HG03095 (cell line): ENCODE measurements around the gene RTN4.
"Not testable (repeated sequence)": the region's sequence is repeated elsewhere in the genome, so short reads cannot be mapped to it uniquely, and the experiment has no call there.

Source experiments
- ATAC-seq: cut with Tn5 transposase; IDR thresholded peaks from one replicate; pipeline ENCODE4 v1.9.1; 2021; ENCODE audit warnings: moderate library complexity; ENCODE audit not compliant: unreplicated experiment

Gene RTN4

DNA sequence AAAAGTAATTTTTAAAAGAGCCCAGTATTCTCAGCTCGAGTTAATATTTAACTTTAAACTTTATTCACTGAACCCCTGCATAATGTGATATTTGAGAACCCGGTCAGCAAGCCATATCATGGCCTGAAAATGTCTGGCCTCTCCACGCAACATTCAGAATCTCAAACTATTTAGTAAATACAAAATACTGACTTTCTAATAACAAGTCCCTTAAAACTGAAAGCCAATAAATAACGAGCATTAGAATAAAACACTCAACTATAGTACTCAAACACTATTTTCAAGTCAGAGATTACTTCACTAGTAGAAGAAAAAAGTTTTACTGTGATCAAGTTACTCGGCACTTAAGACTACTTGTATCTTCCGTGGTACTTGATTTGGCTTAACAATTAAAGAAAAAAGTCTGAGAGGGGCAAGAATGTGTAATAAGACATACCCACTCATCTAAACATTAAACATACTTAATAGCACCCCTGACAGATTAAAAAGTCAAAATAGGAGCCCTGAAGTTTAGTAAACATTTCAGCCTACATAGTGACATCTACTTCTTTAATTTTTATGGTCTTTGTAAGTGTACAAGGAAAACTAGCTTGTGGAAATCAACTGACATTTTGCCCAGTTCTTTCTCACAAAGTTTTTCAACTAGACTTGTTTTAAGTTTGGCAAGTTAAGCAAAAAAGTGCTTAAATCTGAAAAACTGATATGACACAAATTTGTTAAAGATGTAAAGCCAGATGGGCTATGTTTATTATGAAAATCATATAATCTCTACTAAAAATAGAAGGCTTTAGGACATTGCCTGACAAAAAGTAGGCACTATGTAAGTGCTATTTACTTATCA is 38.2 kb downstream of the RTN4 start:
- ATAC-seq: no peak

- no peak for ATAC-seq
Observed at GRCh38 chr2:55010915-55011314, 39.3 kb downstream of the RTN4 start.

GRCh38 chr2:55010149-55010591 is 40.1 kb downstream of the RTN4 start:
- ATAC-seq: peak; percentile 94

DNA sequence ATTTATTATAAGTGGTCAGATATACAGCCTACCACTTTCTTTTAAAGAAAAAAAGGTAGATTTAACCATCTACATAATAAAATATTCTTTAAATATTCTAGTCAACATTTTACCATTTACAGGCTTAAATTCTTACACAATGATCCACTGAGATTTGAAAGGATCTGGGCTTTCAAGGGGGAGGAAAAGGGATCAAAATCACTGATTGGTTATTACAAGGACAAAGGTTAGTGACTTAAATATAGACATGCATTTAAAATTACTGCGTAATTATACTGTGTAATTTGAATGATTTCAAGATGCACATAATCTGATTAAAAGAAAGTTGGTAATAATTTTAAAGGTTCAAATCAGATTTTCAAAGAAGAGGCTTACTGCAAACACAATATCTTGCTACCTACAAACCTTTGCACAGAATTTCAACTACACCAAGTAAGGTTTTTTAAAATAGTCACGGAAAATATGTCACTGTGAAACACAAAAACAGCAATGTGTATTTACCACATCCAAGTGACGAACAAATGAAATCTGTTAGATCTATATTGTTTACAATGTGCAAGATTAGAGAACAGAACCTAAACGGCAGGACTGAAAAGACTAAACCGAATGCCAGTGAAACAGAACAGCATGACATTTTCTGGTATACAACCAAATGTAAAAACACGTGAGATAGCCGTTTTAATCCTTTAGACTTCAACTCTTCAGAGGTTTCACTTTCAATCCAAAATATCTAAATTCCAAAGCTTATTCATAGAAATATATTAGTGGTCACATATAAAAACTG is 40.8 kb downstream of the RTN4 start:
- ATAC-seq: no peak

DNA sequence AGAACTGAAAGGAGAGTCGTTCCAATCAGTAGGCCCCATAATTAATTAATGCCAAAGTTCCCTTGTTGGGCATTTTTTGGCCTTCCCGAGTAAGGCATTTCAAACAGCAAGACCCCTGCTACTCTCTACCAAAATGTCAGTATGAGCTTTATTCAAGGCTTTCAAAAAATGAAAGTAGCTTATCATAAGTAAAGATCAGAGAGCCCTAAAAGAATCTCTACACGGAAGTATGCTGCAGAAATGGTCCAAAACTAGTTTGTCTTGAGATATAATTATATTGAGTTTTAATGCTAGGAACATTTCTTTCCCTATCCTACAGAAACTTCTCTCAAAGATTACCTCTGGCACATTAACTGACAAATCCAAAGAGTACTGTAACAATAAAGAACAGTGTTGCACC is 43.9 kb downstream of the RTN4 start:
- no peak for ATAC-seq

- no peak for ATAC-seq
Observed at GRCh38 chr2:55003706-55004639, 46.3 kb downstream of the RTN4 start.

DNA sequence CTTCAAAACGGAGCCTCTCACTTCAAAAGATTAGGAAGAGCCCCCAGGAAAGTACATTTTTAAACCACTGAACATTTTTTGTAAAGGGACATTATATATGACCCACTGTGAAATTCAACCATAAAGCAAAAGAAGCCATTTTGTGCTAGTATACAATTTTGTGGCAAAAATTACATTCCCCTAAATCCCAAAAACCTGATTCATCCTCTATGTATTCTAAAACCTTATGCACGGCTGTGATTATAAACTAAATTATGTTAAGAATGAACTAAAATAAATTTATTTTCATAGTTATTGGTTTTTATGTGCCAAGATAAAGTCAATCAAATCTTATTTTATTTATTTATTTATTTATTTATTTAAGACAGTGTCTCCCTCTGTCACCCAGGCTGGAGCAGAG is 48.5 kb downstream of the RTN4 start:
- no peak for ATAC-seq

- no peak for ATAC-seq
Observed at GRCh38 chr2:55000341-55000740, 49.9 kb downstream of the RTN4 start.

DNA sequence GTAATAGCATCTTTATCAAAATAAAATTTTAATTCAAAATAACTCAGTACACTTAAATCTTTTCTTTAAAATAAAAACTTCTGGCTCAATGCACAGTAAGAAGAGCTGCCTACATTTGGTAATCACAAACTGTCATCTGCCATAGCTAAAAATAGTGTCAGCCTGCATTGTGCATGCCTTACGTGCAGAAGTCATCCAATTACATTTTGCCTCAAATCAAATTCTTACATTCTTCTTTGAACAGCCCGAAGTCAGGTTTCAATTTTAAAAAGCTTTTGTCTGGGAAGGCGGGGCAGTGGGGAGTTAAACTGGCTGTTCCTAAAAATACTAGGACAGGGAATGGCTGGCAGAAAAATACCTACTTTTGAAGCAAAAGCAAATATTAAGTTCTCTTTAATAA is 51.1 kb downstream of the RTN4 start:
- ATAC-seq: no peak

- ATAC-seq: no peak
Observed at GRCh38 chr2:54997826-54998225, 52.4 kb downstream of the RTN4 start.

DNA sequence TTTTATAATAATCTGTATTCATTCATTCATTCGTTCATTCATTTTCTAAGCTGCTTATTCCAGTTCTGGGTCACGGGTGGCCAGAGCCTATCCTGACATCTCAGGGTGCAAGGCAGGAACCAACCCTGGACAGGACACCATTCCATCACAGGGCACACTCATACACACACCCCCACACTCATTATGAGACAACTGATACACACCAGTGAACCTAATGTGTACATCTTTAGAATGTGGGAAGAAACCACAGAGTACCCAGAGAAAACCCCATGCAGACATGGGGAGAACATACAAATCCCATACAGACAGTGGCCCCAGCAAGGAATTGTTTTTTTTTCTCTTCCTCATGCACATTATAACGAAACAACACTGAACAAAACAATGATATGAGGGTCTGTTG is 54.7 kb downstream of the RTN4 start:
- ATAC-seq: no peak

DNA sequence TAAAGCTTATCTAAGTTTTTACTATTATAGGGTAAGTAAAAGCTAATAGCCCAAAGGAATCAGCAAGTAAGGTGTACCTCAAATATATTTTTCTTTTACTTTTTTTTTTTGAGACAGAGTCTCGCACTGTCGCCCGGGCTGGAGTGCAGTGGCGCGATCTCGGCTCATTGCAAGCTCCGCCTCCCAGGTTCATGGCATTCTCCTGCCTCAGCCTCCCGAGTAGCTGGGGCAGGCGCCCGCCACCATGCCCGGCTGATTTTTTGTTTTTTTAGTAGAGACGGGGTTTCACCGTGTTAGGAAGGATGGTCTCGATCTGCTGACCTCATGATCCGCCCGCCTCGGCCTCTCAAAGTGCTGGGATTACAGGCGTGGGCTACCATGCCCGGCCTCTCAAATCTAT is 59.6 kb downstream of the RTN4 start:
- not testable (repeated sequence) for ATAC-seq

GRCh38 chr2:54988612-54989011 is 61.6 kb downstream of the RTN4 start:
- ATAC-seq: no peak

DNA sequence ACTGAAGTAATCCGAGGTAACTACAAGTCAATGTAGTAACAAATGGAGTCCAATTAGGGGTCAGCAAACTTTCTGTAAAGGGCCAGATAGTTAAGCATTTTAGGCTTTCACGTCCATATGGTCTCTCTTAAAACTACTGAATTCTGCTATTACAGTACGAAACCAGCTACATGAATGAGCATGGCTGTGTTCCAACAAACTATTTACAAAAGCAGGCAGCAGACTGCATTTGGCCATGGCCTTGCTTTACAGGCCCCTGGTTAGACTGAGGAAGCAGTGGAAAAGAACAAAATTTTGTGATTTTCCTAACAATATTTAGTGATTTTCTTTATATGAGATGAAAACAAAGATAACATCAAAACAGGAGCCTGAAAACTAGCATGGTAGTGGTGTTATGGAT is 64.0 kb downstream of the RTN4 start:
- ATAC-seq: no peak

DNA sequence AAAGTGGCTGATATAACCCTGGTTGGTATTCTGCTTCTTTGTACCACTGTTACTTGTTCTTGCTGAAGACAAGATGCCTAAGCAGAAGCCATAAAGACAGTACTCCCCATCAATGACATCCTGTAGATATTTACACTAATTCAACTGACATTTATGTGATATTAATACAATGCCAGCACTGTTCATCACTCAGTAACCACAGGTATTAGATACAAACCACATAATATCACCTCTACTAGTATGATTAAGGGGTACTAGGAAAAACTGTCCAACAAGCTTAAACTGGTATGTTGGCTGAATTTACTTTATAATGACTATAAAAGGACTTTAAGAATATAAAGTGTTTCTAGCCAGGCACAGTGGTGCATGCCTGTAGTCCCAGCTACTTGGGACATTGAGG is 65.8 kb downstream of the RTN4 start:
- no peak for ATAC-seq

DNA sequence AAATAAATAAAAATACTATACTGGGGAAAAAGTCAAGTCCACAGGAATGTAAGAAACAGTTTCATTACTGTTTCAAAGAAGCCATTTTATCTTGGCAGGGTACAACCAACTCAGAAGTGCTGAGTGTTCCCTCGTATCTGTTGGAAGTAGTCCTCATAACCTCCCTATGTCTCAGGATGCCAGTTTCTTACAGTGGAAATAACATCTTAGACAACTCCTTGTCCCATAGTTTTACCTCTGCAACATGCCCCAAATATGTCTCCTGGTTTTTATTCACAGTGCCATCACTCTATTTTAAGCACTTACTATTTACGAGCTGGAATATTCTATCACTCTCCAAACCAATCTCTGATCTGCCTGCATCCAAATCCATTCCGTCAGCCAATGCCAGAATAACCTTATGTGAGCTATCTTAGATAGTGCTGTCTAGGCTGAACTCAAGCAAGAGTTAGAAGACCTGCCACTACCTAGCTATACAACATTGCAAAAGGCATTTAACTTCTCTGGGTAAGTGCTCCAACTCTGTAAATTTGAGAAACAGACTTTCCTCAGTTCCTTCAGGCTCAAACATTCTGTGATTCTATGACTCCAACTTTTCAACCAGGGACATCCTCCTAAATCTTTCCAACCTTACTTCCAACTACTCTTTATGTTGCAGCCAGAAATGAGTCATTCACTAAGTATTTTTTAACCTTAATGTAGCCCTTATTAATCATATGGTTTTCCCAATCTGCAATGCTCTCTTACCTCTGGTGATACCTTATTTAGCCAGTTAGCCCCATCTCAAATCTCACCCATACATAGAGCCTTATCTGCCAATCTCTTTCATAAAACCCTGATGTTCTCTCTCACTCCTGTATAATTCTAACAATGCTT is 66.7 kb downstream of the RTN4 start:
- ATAC-seq: no peak

GRCh38 chr2:54981385-54981784 is 68.9 kb downstream of the RTN4 start:
- no peak for ATAC-seq

- ATAC-seq: no peak
Observed at GRCh38 chr2:54979321-54980044, 70.8 kb downstream of the RTN4 start.

DNA sequence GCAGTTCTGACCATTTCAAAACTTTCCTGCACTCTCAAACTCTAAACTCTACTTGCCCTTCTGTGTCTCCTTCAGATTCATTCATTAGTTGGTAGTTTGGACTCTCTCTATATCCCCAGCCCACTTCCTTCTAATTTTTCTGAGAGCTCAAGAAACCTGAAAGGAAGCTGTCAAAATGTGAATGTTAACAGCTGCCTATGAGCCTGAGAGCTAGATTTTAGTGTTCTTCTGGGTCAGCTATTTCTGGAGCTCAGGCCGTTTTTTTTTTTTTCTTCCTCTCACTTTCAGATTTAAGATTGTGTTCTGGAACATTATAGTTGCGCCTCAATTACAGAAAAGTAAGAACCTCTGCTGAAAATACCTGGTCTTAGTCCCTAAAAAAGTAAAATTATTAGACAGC is 73.1 kb downstream of the RTN4 start:
- peak; percentile 96 for ATAC-seq
